Suppressor macrophage treated with lipopolysaccharide for 4 hours (primary cell): ENCODE measurements around the gene PCDH18.
"Not testable (repeated sequence)": the region's sequence is repeated elsewhere in the genome, so short reads cannot be mapped to it uniquely, and the experiment has no call there.

Experiments
- DNase-seq: peaks from one replicate; pipeline ENCODE4 v3.0.0-alpha.2; 2020

The PCDH18 gene

DNA sequence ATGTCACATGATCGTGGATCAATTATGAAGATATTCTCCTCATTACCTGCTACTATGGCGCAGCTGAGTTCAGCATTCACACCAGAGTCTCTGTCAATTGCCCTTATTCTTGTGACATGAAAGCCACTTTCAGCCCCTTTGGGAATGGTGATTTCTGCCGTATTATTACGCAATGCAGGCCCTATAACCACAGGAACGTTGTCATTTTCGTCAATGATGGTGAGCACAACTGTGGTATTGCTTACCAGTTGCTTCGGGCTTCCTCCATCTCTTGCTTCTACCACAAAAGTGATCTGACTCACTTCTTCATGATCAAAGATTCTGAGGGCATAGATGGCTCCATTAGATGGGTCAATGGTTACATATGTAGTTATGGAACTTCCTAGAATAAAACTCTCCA, 2.1 kb downstream of the PCDH18 start:
- no peak for DNase-seq

- no peak for DNase-seq
Observed at GRCh38 chr4:137529432-137529831, 2.9 kb downstream of the PCDH18 start.

DNA sequence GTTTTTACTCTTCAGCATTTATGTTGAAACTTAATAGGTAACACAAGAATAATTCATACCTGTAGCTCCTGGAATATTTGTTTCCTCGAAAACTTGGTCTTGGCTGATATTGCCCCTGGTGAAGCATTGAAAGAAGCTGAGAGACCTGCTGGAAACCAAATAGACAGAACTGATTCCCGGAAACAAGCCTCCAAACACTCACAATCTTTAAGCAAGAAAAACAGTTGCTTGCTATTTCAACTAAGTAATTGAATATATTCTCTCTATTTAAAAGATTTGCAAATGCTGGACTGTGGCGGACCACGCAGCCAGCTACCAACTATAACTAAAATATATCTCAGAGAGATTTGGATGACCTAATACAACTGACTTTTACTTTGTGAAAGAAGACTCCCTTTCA, 3.6 kb downstream of the PCDH18 start:
- DNase-seq: no peak

DNA sequence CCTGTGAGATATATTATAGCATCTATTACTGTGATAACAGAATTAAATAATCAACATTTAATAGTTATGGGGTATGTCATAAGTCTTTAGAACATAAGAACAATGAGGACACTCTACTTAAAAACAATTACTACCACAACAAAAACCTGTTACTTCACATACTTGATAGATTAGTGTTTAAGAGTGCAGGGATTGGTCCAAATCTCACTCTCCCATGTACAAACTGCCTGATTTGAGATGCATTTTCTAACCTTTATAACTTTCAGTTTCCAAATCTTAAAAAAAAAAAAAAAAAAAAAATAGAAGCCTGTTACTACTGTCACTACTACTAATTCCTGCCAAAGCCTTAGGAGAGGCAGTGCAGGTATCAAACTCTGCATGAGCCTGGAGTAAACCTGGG, 5.6 kb downstream of the PCDH18 start:
- no peak for DNase-seq

GRCh38 chr4:137524725-137525369, 7.4 kb downstream of the PCDH18 start:
- DNase-seq: no peak

GRCh38 chr4:137523329-137523728, 9.0 kb downstream of the PCDH18 start:
- no peak for DNase-seq

DNA sequence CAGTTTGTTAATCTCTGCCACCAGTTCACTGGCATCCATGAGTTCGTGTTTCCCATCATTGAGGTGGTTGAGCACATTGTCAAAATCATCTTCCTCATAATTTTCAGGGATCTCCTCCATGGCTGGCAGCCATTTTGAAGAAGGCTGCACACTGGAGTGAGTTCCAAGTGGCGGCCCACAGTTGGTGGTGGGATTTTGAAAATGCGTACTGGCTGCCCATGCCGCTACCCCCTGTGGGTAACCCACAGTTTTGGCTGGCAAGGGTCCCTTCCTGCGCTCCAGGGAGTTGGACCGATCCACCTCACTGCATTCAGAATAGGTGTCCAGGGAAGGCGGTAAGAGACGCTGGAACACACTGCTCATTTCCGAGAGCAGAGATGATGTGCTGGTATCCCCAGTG, 11.2 kb downstream of the PCDH18 start:
- no peak for DNase-seq

GRCh38 chr4:137519406-137519805, 12.9 kb downstream of the PCDH18 start:
- DNase-seq: no peak

DNA sequence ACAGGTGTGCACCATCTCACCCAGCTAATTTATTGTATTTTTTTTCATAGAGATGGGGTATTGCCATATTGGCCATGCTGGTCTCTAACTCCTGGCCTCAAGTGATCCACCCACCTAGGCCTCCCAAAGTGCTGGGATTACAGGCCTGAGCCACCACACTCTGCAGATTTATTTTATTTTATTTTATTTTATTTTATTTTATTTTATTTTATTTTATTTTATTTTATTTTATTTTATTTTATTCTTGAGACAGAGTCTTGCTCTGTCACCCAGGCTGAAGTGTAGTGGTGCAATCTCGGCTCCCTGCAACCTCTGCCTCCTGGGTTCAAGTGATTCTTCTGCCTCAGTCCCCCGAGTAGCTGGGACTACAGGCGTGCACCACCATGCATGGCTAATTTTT, 15.0 kb downstream of the PCDH18 start:
- not testable (repeated sequence) for DNase-seq

- DNase-seq: no peak
Observed at GRCh38 chr4:137514406-137515111, 17.7 kb downstream of the PCDH18 start.

- DNase-seq: peak; percentile 3
Observed at GRCh38 chr4:137510557-137511265, 21.6 kb downstream of the PCDH18 start.

- no peak for DNase-seq
Observed at GRCh38 chr4:137509855-137510282, 22.4 kb downstream of the PCDH18 start.

DNA sequence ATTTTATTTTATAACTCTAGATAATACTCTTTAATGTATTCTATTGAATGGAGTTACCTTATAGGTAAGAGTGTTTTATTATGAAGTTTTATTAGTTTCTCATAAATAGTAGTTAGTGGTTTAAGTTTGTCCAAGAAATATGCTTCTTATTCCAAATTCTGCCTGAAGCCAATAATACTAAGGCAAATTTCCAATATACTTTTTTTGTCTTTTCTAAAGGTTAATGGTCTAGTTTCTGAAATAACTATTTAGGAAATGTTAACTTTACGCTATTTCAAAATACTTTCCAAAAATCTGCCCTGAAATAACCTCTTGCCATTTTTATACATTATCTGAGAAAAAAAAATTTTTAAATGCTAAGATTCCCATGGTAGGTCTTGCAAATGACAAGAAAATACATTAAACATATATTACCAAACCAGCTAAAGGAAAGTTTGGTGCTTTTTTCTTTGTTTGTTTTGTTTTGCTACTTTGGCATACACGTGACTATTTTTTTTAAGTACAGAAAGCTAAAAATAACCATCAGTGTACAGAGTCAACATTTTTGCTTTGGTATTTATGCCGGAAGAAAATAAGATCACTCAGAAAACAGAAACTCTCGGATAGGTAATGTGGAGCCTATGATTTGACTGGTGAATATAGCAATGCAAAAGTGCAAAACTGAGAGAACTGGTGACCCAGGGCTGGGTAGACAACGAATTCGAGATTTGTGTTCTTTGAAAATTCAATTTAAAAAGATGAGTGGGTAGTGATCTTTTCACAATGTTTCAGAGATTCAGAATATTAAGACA, 29.8 kb downstream of the PCDH18 start:
- DNase-seq: no peak

DNA sequence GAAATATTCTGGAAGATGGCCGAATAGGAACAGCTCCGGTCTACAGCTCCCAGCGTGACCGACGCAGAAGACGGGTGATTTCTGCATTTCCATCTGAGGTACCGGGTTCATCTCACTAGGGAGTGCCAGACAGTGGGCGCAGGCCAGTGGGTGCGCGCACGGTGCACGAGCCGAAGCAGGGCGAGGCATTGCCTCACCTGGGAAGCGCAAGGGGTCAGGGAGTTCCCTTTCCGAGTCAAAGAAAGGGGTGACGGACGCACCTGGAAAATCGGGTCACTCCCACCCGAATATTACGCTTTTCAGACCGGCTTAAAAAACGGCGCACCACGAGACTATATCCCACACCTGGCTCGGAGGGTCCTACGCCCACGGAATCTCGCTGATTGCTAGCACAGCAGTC, 36.0 kb downstream of the PCDH18 start:
- DNase-seq: not testable (repeated sequence)

- no peak for DNase-seq
Observed at GRCh38 chr4:137495578-137495977, 36.7 kb downstream of the PCDH18 start.

GRCh38 chr4:137483313-137483959, 48.9 kb downstream of the PCDH18 start:
- not testable (repeated sequence) for DNase-seq

DNA sequence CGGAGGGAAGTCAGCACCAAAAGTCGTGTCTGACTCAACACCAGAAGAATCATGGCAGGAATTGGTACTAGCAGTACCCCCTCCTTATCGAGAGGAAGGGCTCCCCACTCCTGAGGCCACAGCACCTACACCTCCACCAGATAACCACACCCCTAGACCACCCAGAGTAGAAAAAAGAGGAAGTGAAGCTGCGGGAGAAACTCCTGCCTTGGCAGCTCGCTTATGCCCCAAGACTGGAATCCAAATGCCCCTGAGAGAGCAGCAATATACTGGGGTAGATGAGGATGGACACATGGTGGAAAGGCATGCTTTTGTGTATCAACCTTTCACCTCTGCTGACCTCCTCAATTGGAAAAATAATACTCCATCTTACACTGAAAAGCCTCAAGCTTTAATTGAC, 52.6 kb downstream of the PCDH18 start:
- not testable (repeated sequence) for DNase-seq

- no peak for DNase-seq
Observed at GRCh38 chr4:137476345-137476744, 55.9 kb downstream of the PCDH18 start.

DNA sequence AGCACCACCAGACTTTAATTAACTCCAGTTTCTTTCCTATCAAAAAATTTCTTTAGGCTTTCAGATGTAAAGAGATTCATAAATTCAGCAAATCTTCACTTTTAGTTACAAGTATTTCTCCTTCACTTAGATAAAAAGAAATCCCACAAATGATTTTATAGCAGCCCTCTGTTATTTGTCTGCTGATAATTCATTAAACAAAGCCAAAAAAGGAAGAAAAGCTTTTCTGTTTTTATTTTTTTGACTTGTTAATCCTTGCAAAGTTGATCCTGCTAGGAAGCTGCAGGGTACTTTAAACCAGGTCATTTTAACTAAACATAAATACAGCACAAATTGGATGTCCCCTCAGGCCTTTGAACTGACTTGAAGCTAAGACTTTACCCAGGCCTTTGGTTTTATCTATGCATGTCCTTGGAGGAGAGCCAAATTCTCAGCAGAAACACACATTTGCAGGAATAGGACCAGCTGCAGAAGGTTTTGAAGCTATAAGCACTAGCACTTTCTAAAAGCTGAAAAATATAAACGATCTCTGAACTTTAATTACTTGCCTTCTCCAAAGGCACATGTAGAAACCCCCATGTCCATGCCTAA, 57.5 kb downstream of the PCDH18 start:
- no peak for DNase-seq

DNA sequence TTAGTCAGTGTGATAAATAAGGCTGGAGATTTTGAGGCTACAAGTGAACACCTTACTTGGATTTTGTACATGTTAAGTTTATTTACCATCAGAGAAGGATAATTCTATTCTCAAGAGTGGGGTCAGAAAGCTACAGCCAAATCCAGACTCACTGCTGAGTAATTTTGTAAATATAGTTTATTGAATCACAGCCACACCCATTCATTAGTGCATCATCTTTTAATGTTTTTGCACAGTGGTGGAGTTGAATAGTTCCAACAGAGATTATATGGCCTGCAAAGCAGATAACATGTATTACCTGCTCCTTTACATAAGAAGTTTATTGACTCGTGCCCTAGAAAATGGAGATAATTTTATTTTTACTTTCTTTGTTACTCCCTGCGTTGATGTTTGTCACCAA, 60.4 kb downstream of the PCDH18 start:
- DNase-seq: no peak

- no peak for DNase-seq
Observed at GRCh38 chr4:137471461-137471860, 60.8 kb downstream of the PCDH18 start.

GRCh38 chr4:137470806-137471205, 61.5 kb downstream of the PCDH18 start:
- no peak for DNase-seq
